OCI-LY1 (cell line): Measurements from ENCODE around the gene GATD1.

Source experiments
- CTCF ChIP-seq: fragments of 200-600 bp; sonication (generic), shearing (Covaris generic); IDR thresholded peaks from 2 replicates; pipeline ENCODE4 v1.5.1; 2017; ENCODE audit warnings: mild to moderate bottlenecking, antibody characterized with exemption, low read length, moderate library complexity, mixed read lengths
- EZH2 ChIP-seq: fragments of 200-600 bp; sonication (generic), shearing (Covaris generic); IDR thresholded peaks from 2 replicates; pipeline ENCODE4 v1.8.0; 2017; ENCODE audit warnings: borderline replicate concordance, mixed run types, mild to moderate bottlenecking, antibody characterized with exemption, low read length, moderate library complexity, mixed read lengths

- TF ChIP-seq CTCF = no peak
- no peak for TF ChIP-seq EZH2
Observed at GRCh38 chr11:796565-797295, 19.4 kb upstream of the GATD1 start.
